ENCODE results near the gene RNF41. TPM values are rescaled to one million over a fixed set of nuclear protein-coding genes. Genes with fewer than 3 reads are reported as not detected.

The RNF41 gene
- total and polyA plus RNA-seq, 2 experiments from 2014 or later, result 39.4 to 125 TPM

DNA sequence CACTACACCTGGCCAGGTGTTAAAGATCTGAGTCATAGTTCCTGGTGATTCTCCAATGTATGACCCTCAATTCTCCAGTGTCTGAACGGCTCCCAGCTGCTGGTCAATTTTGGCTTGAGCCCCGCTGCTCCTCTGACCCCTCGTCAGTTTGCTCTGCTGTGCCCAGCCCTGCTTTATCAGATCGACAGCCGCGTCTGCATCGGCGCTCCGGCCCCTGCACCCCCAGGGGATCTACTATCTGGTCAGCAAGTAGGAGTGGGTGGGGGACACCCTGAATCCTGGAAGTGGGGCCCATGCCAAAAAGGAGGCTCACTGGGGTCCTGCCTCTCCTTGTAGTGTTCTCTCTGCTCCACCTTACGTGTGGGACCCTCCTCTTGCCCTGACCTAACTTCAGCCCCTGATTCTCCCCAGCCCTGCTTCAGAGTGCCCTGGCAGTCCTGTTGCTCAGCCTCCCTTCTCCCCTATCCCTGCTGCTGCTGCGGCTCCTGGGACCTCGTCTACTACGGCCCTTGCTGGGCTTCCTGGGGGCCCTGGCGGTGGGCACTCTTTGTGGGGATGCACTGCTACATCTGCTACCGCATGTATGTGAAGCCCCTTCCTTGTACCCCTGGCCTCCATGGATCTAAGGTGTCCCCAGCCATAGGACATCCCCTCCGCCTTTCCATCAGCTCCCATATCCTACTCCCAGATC, 13.2 kb upstream of the RNF41 start:
- in situ Hi-C loops (cut with MboI), result no loop called here
- Histone ChIP-seq H3K27me3 (replicated peaks; ENCODE audit: insufficient read depth) (no peaks in the 10 kb centered on the region), H3K79me2 (ENCODE audit: insufficient read depth) (no peaks in the 10 kb centered on the region), H3K9me3 (ENCODE audit: low read depth) (no peaks in the 10 kb centered on the region), H3K36me3 (ENCODE audit: low read depth) (no peaks in the 10 kb centered on the region; the same call in 1 of the 2 replicates), H4K20me1 (ENCODE audit: insufficient read depth) (no peaks in the 10 kb centered on the region), H3K4me3 (no peak overlapping the region), H3K4me2 (ENCODE audit: unreplicated experiment) (no peak overlapping the region), H3K27ac (no peak overlapping the region), H3K9me2 (ENCODE audit: insufficient read depth) (no peaks in the 10 kb centered on the region), H3F3A (ENCODE audit: insufficient read depth) (peaks cover 10% of the 10 kb centered on the region; the same call in 1 of the 2 replicates), H3K9ac (no peak overlapping the region), H2AFZ (no peak overlapping the region), H3K4me1 (ENCODE audit: insufficient read depth) (no peaks in the 10 kb centered on the region)
- 61% methylated on average over 13 to 16 of the region's 16 CpGs for WGBS, 2 experiments (ENCODE audit: low coverage in 1 of 2, low lambda C conversion rate in 2 of 2, missing lambda C conversion rate in 2 of 2)
- DNase-seq, result no peak
- TF ChIP-seq EZH2phosphoT487 (IDR thresholded peaks at IDR 0.05; ENCODE audit: insufficient read depth, low read depth) (no peak), EZH2 (IDR thresholded peaks at IDR 0.05; ENCODE audit: insufficient read depth, poor library complexity, severe bottlenecking) (no peak)

DNA sequence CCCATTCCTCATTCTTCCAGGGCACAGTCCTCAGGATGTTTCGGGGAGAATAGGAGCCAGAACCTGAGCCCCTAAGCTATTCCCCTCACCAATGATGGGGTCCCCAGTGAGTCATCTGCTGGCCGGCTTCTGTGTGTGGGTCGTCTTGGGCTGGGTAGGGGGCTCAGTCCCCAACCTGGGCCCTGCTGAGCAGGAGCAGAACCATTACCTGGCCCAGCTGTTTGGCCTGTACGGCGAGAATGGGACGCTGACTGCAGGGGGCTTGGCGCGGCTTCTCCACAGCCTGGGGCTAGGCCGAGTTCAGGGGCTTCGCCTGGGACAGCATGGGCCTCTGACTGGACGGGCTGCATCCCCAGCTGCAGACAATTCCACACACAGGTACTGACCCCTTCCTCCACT, 9.5 kb upstream of the RNF41 start:
- Histone ChIP-seq H3K36me3 (ENCODE audit: low read depth) (no peaks in the 10 kb centered on the region), H2AFZ (no peak overlapping the region), H3K4me2 (ENCODE audit: unreplicated experiment) (no peak overlapping the region), H3K9me2 (ENCODE audit: insufficient read depth) (no peaks in the 10 kb centered on the region), H4K20me1 (ENCODE audit: insufficient read depth) (no peaks in the 10 kb centered on the region), H3K79me2 (ENCODE audit: insufficient read depth) (no peaks in the 10 kb centered on the region), H3K4me3 (no peak overlapping the region), H3K9ac (no peak overlapping the region), H3K27ac (no peak overlapping the region), H3K4me1 (ENCODE audit: insufficient read depth) (no peaks in the 10 kb centered on the region), H3K9me3 (ENCODE audit: low read depth) (no peaks in the 10 kb centered on the region), H3F3A (ENCODE audit: insufficient read depth) (peaks cover 5% of the 10 kb centered on the region; the same call in 1 of the 2 replicates), H3K27me3 (replicated peaks; ENCODE audit: insufficient read depth) (no peaks in the 10 kb centered on the region)
- TF ChIP-seq EZH2phosphoT487 (IDR thresholded peaks at IDR 0.05; ENCODE audit: insufficient read depth, low read depth), result no peak
- no peak for TF ChIP-seq EZH2 (IDR thresholded peaks at IDR 0.05; ENCODE audit: insufficient read depth, poor library complexity, severe bottlenecking)
- in situ Hi-C loops (cut with MboI), result no loop called here
- no peak for DNase-seq
- WGBS, 2 experiments (ENCODE audit: low coverage in 1 of 2, low lambda C conversion rate in 2 of 2, missing lambda C conversion rate in 2 of 2), result 85 to 88% methylated on average over 11 of the region's 11 CpGs

DNA sequence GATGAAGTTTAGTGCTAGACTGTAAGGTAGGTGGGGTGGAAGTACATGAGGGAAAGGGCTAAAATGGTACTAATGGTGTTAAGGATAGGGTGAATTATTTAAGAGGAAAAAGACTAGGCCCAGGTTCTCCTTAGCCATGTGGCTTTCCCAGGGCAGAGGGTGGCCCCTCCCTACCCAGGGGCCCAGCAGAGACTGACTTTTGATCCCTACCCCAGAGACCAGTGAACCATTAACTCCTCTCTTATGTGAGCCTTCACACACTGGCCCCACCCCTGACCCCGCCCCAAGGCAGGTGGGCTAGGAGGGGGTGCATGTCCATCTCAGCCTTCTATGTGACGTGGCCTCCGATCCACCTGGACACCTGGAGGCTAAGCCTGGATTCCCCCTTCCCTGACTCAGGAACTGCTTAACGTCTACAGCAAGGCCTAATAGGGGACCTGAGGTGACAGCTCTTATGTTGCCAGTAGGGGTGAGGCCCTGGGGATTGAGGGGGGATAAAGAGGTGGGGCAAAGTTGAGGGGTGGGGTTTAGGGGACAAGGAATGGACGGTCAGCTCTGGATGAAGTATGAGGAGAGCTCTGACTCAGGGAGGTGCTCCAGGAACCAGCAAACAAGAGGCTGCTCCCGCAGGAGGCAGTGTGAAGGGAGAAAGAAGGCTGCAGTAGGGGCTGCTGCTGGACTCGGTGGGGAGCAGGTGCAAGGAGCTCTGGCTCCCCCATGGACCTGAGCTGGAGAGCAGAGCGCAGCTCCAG, 8.9 kb upstream of the RNF41 start:
- no peaks in the 10 kb centered on the region for H3K9me2 ChIP-seq (ENCODE audit: insufficient read depth)
- H3K9me3 ChIP-seq (ENCODE audit: low read depth), result no peaks in the 10 kb centered on the region
- H3K36me3 ChIP-seq (ENCODE audit: low read depth), result no peaks in the 10 kb centered on the region
- H3K27ac ChIP-seq, result no peak overlapping the region
- H3K79me2 ChIP-seq (ENCODE audit: insufficient read depth), result no peaks in the 10 kb centered on the region
- no peaks in the 10 kb centered on the region for H3K27me3 ChIP-seq (replicated peaks; ENCODE audit: insufficient read depth)
- H3F3A ChIP-seq (ENCODE audit: insufficient read depth), result peaks cover 5% of the 10 kb centered on the region; the same call in 1 of the 2 replicates
- no peaks in the 10 kb centered on the region for H4K20me1 ChIP-seq (ENCODE audit: insufficient read depth)
- no peaks in the 10 kb centered on the region for H3K4me1 ChIP-seq (ENCODE audit: insufficient read depth)
- TF ChIP-seq EZH2 (IDR thresholded peaks at IDR 0.05; ENCODE audit: insufficient read depth, poor library complexity, severe bottlenecking), result no peak
- no peak for TF ChIP-seq EZH2phosphoT487 (IDR thresholded peaks at IDR 0.05; ENCODE audit: insufficient read depth, low read depth)
- H3K4me2 ChIP-seq (ENCODE audit: unreplicated experiment), result no peak overlapping the region
- no peak overlapping the region for H3K4me3 ChIP-seq
- WGBS, 2 experiments (ENCODE audit: low coverage in 1 of 2, low lambda C conversion rate in 2 of 2, missing lambda C conversion rate in 2 of 2), result 65% methylated on average over 7 to 8 of the region's 8 CpGs
- H2AFZ ChIP-seq, result no peak overlapping the region
- in situ Hi-C loops (cut with MboI), result no loop called here
- no peak for DNase-seq
- no peak overlapping the region for H3K9ac ChIP-seq

DNA sequence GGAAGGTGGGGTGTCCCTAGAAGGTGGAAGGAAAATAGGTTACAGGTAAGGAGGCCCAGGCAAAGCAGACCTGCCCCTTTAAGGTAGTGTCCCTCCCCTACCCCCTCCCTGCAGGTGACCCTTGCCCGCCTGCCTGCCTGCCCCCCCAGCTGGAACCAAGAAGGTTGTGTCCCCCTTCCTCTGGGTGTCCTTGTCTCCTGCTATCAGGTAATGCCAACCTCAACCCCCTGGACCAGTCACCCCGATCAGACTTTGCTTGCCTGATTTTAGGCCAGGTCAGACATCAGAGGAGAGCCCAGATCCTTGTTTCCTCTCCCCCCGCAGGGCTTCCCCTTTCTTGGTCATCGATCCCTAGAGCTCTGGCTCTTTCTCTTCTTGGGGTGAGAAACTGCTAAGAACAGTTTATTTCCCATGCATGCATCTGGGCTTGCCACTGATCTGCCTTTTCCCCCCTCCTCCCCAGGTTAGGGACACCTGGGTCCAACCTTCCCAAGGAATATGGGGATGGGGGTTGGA, 8.3 kb upstream of the RNF41 start, which contains the start of gene SLC39A5:
SLC39A5 (plus strand) TSS at position 136 of the 516 bp plus-strand sequence. CDS start 1,224 bp downstream, outside the sequence.
- in situ Hi-C loops (cut with MboI), result no loop called here
- TF ChIP-seq EZH2phosphoT487 (IDR thresholded peaks at IDR 0.05; ENCODE audit: insufficient read depth, low read depth), result no peak
- TF ChIP-seq EZH2 (IDR thresholded peaks at IDR 0.05; ENCODE audit: insufficient read depth, poor library complexity, severe bottlenecking), result no peak
- no peaks in the 10 kb centered on the region for H3K36me3 ChIP-seq (ENCODE audit: low read depth)
- H2AFZ ChIP-seq, result no peak within 1 kb of the TSS
- WGBS, 2 experiments (ENCODE audit: low coverage in 1 of 2, low lambda C conversion rate in 2 of 2, missing lambda C conversion rate in 2 of 2), result 90 to 92% methylated on average over 4 of the region's 4 CpGs
- no peaks in the 10 kb centered on the region for H3K79me2 ChIP-seq (ENCODE audit: insufficient read depth)
- no peaks in the 10 kb centered on the region for H3K9me2 ChIP-seq (ENCODE audit: insufficient read depth)
- H3K4me3 ChIP-seq, result no peak within 1 kb of the TSS
- H3K4me2 ChIP-seq (ENCODE audit: unreplicated experiment), result no peak within 1 kb of the TSS
- H3F3A ChIP-seq (ENCODE audit: insufficient read depth), result peaks cover 5% of the 10 kb centered on the region; the same call in 1 of the 2 replicates
- no peak within 1 kb of the TSS for H3K9ac ChIP-seq
- H3K27ac ChIP-seq, result no peak within 1 kb of the TSS
- H3K27me3 ChIP-seq (replicated peaks; ENCODE audit: insufficient read depth), result no peaks in the 10 kb centered on the region
- DNase-seq, result no peak
- H4K20me1 ChIP-seq (ENCODE audit: insufficient read depth), result no peaks in the 10 kb centered on the region
- H3K4me1 ChIP-seq (ENCODE audit: insufficient read depth), result no peaks in the 10 kb centered on the region
- no peaks in the 10 kb centered on the region for H3K9me3 ChIP-seq (ENCODE audit: low read depth)

Data from GM23248 (cell line).